ENCODE results near the gene BACE1-AS. TPM values are rescaled to one million over a fixed set of nuclear protein-coding genes. Genes with fewer than 3 reads are reported as not detected.

The BACE1-AS gene
- total RNA-seq, 1 experiment from 2014 or later: 13.7 TPM

DNA sequence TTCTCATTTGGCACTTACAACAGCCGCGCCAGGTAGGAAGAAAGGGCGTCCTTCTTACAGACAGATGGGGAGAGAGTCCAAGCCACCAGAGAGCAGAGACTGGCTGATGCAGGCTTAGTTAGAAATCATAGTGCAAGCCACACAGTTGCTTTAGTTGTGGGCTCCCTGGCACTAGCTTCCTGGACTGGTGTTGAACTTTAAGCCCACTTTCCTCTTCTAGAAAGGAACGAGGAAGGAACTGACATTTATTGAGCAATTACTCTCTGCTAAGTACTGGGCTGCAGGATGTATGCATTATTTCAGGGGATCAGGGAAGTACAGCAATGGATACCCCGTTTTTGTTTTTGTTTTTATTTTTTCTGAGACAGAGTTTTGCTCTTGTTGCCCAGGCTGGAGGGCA is 21.9 kb downstream of the BACE1-AS start:
- BruUV-seq (replicated peaks): no TSS peak
- no peaks in the 10 kb centered on the region for H3K36me3 ChIP-seq (ENCODE audit: insufficient read depth, low read length, poor library complexity, severe bottlenecking)
- H3K27me3 ChIP-seq (replicated peaks; ENCODE audit: insufficient read depth, low read depth, low read length, poor library complexity): no peaks in the 10 kb centered on the region
- H3K4me1 ChIP-seq (ENCODE audit: insufficient read depth, low read length, poor library complexity, severe bottlenecking): peaks cover 3% of the 10 kb centered on the region
- no peak overlapping the region for H3K4me3 ChIP-seq (ENCODE audit: low read depth, low read length, poor library complexity, severe bottlenecking)
- POLR2A ChIA-PET (ENCODE audit: low non-redundant PET): no interaction called here
- no peaks in the 10 kb centered on the region for H3K9me3 ChIP-seq (ENCODE audit: low read depth, low read length, poor library complexity, severe bottlenecking)
- H3K27ac ChIP-seq (ENCODE audit: low read depth, low read length, poor library complexity, severe bottlenecking): no peak overlapping the region
- no peak for TF ChIP-seq EZH2 (IDR thresholded peaks at IDR 0.05; ENCODE audit: borderline replicate concordance, low read depth, low read length, poor library complexity, severe bottlenecking)
- TF ChIP-seq, protein P1, sequence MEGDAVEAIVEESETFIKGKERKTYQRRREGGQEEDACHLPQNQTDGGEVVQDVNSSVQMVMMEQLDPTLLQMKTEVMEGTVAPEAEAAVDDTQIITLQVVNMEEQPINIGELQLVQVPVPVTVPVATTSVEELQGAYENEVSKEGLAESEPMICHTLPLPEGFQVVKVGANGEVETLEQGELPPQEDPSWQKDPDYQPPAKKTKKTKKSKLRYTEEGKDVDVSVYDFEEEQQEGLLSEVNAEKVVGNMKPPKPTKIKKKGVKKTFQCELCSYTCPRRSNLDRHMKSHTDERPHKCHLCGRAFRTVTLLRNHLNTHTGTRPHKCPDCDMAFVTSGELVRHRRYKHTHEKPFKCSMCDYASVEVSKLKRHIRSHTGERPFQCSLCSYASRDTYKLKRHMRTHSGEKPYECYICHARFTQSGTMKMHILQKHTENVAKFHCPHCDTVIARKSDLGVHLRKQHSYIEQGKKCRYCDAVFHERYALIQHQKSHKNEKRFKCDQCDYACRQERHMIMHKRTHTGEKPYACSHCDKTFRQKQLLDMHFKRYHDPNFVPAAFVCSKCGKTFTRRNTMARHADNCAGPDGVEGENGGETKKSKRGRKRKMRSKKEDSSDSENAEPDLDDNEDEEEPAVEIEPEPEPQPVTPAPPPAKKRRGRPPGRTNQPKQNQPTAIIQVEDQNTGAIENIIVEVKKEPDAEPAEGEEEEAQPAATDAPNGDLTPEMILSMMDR (conservative IDR thresholded peaks at IDR 0.05; ENCODE audit: low read depth, low read length): no peak
- intact Hi-C loops (cut with micrococcal nuclease; ENCODE audit: unreplicated experiment): no loop called here
- CTCF ChIA-PET: no interaction called here
- DNase-seq (ENCODE audit: low spot score): no peak

DNA sequence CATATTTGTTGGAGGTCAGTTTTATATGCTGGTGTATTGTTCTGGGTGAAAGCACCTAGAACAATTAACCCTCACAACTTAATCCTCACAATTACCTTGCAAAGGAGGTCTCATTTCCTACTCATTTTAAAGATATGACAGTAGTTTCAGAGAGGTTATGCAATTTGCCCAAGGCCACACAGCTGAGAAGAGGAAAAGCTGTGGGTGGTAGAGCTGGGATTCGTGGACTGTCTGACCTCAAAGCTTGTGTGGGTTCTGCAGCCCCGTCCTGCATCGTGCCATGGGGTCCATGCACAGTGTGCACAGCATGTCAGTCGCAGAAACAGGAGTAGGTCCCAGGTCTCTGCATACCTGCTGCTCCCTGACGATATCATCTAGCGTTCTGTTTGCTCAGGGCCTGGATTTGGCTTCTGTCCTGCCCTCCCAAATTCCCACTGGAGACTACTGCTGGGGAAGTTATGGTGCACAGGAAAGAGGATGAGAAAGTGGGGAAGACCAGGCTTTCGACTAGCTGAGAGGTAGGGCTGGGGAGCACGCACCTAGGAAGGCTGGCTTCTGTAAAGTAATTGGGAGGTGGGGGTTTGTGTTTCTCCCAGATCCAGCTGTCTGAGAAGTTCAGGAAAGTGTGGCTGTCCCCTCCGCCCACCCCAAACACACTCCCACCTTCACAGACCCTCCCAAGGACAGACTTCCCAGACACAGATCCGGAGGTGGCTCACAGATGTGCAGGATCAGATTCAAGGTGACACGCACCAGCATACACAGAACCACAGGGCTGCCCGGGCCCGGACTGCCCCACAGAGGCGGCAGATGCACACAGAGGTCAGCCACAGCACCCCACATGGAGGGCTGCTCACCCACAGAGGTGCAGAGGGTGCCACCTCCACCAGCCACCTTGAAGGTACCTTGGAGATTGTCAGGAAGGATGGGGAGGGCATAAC is 23.0 kb downstream of the BACE1-AS start:
- peaks cover 3% of the 10 kb centered on the region for H3K4me1 ChIP-seq (ENCODE audit: insufficient read depth, low read length, poor library complexity, severe bottlenecking)
- CTCF ChIA-PET: no interaction called here
- H3K4me3 ChIP-seq (ENCODE audit: low read depth, low read length, poor library complexity, severe bottlenecking): no peak overlapping the region
- POLR2A ChIA-PET (ENCODE audit: low non-redundant PET): no interaction called here
- H3K27ac ChIP-seq (ENCODE audit: low read depth, low read length, poor library complexity, severe bottlenecking): no peak overlapping the region
- H3K9me3 ChIP-seq (ENCODE audit: low read depth, low read length, poor library complexity, severe bottlenecking): no peaks in the 10 kb centered on the region
- H3K27me3 ChIP-seq (replicated peaks; ENCODE audit: insufficient read depth, low read depth, low read length, poor library complexity): no peaks in the 10 kb centered on the region
- no peak for DNase-seq (ENCODE audit: low spot score)
- intact Hi-C loops (cut with micrococcal nuclease; ENCODE audit: unreplicated experiment): no loop called here
- H3K36me3 ChIP-seq (ENCODE audit: insufficient read depth, low read length, poor library complexity, severe bottlenecking): no peaks in the 10 kb centered on the region
- no peak for TF ChIP-seq EZH2 (IDR thresholded peaks at IDR 0.05; ENCODE audit: borderline replicate concordance, low read depth, low read length, poor library complexity, severe bottlenecking)
- TF ChIP-seq, protein P1 (conservative IDR thresholded peaks at IDR 0.05; ENCODE audit: low read depth, low read length): no peak
- BruUV-seq (replicated peaks): no TSS peak

DNA sequence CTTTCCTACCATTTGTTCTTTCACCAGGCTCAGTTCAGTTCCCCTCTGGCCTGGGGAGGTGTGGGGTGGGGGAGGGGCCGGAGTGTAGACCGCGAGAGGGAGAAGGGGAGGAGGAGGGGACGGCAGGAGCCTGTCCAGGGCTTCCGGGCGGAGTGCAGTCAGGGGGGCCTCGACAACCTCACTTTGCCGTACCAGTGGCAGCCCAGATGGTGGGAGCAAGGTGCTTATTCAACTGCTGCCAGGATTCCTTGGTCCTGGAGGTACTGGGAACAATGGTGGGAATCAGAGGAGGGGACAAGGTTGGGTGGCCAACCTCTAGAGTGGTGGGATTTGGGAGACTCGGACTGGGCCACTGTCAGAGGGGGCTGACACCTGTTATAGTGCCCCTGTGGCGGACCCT is 23.7 kb downstream of the BACE1-AS start:
- Histone ChIP-seq H3K27me3 (replicated peaks; ENCODE audit: insufficient read depth, low read depth, low read length, poor library complexity) (no peaks in the 10 kb centered on the region), H3K27ac (ENCODE audit: low read depth, low read length, poor library complexity, severe bottlenecking) (no peak overlapping the region), H3K36me3 (ENCODE audit: insufficient read depth, low read length, poor library complexity, severe bottlenecking) (no peaks in the 10 kb centered on the region), H3K4me1 (ENCODE audit: insufficient read depth, low read length, poor library complexity, severe bottlenecking) (peaks cover 3% of the 10 kb centered on the region), H3K9me3 (ENCODE audit: low read depth, low read length, poor library complexity, severe bottlenecking) (no peaks in the 10 kb centered on the region), H3K4me3 (ENCODE audit: low read depth, low read length, poor library complexity, severe bottlenecking) (peak overlapping the region; percentile 84)
- BruUV-seq (replicated peaks): no TSS peak
- no peak for DNase-seq (ENCODE audit: low spot score)
- intact Hi-C loops (cut with micrococcal nuclease; ENCODE audit: unreplicated experiment): no loop called here
- TF ChIP-seq EZH2 (IDR thresholded peaks at IDR 0.05; ENCODE audit: borderline replicate concordance, low read depth, low read length, poor library complexity, severe bottlenecking): no peak
- TF ChIP-seq, protein P1 (conservative IDR thresholded peaks at IDR 0.05; ENCODE audit: low read depth, low read length): no peak
- ChIA-PET POLR2A (ENCODE audit: low non-redundant PET) (no interaction called here), CTCF (interaction anchor here (1.1 kb wide), 1 partner anchor 83 kb away, joined by 3 read pairs; the partner anchor contains the start of gene PCSK7)

Data from A673 (cell line).